CD4-positive, alpha-beta T cell treated with Interferon alpha-2 for 1 hour (primary cell): ENCODE results near the gene SYNE1.
A peak's percentile ranks its signal among the peaks of the same experiment; 100 is the strongest.

Source experiments
- DNase-seq, 2 donors: peaks; one replicate each; pipeline ENCODE4 v3.0.0-alpha.2; 2020 to 2022

Gene SYNE1

DNA sequence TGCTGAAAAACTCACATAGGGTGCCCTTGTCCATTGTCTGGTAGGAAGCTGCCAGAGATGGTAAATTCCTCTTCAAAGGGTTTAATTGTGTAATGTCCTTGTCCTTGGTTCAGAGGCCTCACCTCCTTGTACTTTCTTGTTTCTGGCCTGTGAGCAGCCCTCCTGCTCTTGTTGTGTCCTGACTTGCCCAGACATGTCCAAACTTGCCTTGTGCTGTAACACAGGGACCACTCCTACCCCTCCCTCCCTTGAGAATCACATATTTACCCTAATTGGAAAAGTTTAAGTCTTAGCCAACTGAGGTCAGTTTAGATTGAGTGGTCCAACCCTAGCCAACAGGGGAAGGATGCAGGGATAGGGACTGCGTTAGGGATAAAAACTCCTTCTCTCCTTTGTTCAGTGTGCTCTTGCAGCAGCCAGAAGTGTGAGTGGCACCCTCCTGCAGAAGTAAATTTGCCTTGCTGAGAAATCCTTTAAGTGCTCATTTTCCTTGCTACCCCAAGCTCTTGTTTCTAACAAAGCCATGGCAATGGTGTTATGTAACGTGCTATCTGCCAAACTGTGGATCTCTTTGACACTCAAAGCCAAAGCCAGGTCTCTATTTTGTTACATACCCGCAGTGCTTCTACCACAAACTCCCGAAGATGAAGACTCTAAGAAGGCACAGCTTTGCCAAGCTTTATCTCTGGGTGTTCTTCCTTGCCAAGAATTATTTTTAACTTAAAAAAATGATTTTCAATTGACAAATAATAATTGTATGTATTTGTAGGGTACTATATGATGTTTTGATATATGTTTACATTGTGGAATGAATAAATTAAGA, 415.1 kb downstream of the SYNE1 start:
- DNase-seq: no peak

DNA sequence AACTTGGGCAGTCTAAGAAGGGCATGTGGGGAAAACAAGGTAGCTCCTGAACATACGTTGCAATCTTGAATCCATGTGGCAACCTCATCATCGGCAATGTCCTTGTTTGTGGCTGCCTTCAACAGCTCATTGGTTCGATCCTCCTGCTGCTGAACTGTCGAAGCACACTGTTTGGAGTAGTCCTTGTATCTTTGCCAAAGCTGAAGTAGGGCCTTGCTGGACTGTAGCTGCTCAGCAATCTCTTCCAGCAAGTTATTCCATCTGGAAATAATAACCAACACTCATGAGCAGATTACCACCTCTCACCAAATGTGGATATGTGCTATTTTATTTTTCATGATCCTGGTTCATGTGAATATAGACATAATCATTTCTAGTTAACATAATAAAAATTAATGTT, 416.4 kb downstream of the SYNE1 start:
- DNase-seq: no peak

- no peak for DNase-seq
These were observed 418.3 kb downstream of the SYNE1 start for GRCh38 chr6:152218887-152219286.

DNA sequence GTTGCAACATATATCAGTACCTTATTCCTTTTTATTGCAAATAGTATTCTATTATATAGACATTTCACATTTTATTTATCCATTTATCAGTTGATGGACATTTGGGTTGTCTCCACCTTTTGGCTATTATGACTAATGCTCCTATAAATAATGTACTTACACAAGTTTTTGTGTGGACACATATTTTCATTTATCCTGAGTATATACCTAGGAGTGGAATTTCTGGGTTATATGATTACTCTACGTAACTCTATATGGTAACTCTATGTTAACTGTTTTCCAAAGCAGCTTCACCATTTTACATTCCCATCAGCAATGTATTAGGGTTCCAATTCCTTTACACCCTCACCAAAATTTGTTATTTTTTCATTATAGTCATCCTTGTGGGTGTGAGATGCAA, 424.7 kb downstream of the SYNE1 start:
- DNase-seq: no peak

- no peak for DNase-seq
These were observed 428.0 kb downstream of the SYNE1 start for GRCh38 chr6:152209211-152209610.

DNA sequence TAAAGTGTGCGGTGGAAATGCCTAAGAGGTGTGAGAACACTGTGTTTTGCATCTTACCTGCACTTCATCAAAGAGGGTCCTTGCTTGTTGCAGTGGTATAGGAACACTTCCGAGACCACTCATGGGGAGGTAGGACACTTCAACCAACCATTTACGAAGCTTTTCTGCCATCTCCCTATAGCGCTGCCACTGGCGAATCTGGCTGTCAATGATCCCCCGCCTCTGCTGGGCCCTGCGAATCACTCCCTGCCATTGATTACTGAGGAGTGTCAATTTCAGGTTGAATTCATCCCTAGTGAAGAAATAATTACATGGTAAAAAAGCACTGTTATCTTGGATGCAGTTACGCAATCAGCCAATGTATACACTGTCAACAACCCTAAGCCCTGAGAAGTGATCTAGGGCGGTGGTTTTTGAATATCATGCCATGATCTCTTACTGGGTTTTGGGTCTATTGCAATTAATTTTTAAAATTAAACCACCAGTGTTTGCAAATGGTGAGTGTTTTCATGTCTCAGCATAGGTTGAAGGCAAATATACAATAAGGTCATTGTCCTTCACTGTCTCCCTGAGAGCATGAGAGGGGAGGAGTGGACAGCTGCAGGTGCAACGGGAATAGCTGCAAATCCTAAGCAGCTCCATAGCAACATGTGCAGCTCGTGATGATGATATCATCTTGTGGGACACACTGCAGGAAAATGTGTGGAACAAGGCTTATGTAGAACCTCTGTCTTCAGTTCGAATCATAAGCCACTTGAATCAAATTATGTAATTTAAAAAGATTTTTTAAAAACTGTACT, 429.0 kb downstream of the SYNE1 start:
- DNase-seq: no peak

DNA sequence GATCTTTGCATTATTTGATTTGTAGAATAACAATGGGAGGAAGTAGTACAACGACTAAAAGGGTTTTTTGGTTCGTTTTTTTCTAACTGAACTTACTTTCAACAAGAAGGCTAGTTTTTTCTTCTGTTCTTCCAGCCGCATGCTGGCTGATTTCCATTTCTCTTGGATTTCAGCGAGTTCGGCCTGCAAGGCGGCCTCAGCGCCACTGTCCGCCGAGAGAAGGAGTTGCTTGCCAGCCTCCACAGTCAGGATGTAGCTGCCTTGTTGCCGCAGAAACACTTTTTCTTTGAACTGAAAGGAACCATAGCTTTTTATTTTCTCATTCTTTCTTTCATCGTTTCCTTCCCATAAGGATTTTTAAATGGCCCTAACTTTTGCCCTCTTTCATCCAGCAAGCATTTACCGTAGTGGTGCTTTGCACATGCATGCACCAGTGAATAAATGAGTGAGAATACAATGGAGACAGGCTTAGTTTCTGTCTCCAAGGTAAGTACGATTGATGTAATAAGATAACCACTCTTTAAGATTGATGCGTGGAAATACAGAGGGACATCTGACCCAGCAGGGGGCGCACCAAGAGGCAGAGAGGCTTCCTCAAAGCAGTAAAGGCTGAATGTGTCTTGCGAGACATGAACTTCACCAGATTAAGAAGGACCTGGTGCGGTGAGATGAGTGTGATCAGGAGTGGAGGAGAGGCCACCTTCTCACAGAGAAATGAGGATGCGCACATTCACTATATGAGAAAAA, 430.9 kb downstream of the SYNE1 start:
- DNase-seq: peak; percentile 12 to 52

GRCh38 chr6:152204591-152204990, 432.6 kb downstream of the SYNE1 start:
- DNase-seq: no peak

- no peak for DNase-seq
These were observed 436.0 kb downstream of the SYNE1 start for GRCh38 chr6:152201120-152201519.

DNA sequence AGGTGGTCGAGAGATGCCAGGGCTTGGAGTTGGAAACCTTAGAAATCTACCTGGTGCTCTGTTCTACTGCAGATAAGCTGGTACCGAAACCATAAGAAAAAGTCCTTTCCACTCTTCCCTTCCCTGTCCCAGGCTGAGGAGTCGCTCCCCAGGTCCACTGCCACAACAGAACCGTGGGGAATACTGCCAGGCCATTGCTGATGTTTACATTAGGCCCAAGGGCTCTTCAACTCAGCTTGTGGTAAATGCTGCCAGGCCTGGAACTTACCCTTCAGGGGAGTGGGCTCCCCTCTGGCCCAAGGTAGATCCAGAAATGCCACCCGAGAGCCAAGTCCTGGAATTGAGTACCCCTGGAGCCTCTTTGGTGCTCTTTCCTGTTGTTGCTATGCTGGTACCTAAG, 441.3 kb downstream of the SYNE1 start:
- DNase-seq: no peak

DNA sequence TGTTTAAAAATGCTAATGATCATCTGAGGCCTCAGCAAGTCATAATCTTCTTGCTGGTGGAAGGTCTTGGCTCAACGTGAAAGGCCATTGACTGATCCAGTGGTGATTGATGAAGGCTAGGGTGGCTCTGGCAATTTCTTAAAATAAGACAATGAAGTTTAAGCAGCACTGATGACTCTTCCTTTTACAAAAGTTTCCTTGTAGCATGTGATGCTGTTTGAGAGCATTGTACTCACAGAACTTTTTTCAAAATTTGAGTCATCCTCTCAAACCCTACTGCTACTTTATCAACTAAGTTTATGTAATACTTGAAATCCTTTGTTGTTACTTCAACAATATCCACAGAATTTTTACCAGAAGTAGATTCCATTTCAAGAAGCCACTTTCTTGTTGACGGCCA, 447.4 kb downstream of the SYNE1 start:
- DNase-seq: no peak

DNA sequence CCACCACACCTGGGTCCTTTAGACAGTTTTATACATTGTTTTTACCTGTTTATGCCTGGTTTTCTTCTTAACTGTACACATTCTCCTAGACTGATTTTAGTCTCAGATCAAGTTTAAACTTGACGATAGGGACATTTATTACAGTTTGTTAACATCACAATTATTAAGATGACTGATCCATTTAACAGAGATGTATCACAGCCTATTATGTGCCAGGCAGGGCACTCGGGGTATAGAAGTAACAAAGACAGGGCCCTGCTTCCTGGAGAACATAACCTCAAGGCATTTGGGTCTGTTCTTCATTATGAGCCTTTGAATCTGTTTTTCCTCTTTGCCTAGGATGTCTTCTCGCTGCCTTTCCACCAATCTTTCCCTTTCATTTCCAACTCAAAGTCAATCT, 449.2 kb downstream of the SYNE1 start:
- DNase-seq: no peak

- DNase-seq: no peak
These were observed 450.3 kb downstream of the SYNE1 start for GRCh38 chr6:152186840-152187239.

DNA sequence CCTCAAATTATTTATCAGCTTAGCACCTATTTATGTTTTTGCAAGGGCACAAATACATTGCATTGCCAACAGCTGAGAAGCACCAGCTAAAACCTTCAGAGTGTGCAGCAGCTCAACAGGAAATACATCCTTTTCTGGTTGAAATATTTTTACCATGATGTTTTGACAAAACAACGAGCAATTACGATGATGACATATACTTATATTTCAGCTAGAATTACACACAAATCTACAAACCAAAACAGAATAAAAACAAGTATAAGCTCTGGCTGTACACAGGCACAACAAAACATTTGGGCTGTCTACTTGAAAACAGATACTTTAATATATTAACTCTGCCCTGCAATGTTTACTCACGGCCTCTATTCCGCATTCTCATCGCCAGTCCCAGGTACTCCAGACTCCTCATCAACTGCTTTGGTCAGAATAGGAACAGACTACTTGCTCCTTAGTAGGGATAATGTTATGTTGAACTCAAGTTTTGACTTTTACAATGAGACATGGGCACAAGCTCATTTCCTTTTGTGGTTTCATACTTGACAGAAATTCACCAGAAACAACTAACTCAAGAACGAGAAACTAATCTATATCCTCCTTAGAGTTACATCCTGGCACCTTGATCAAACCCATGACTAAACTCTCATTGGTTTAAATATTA, 452.1 kb downstream of the SYNE1 start:
- peak in 1 of 2 donors; percentile 62 for DNase-seq

DNA sequence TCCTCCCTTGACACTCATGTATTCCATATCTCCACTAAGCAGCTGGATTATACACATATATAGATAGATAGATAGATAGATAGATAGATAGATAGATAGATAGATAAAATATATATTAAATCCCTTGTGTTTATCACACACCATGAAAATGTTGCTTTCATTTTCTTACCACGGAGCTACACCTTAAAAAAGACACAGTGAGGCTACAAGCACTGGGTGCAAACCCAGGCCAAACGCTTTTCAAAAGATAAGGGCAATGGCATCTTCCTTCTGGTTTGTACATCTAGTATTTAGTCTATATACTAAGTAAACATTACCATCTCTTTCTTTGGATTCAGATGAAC, 452.6 kb downstream of the SYNE1 start:
- DNase-seq: no peak

- no peak for DNase-seq
These were observed 456.6 kb downstream of the SYNE1 start for GRCh38 chr6:152180601-152181000.

GRCh38 chr6:152176268-152176667, 460.9 kb downstream of the SYNE1 start:
- DNase-seq: no peak

GRCh38 chr6:152173957-152174356, 463.2 kb downstream of the SYNE1 start:
- DNase-seq: no peak

DNA sequence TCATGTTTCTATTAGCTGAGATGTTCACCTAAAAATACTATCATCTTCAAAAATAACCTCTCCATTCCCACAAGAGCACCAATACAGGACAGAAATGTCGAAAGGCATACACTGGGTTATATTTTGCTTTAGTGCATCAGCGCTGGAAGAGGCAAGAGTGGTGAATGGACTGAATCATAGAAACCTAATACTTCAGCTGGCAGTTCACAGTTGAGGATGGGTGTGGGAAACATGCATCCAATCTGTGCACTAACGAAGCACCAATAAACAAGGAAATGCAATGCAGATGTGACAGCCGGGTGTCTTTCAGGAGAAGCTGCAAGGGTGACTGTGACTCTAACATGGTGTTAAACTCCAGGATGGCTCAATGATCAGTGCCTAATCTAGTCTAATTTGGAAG, 463.8 kb downstream of the SYNE1 start:
- no peak for DNase-seq

DNA sequence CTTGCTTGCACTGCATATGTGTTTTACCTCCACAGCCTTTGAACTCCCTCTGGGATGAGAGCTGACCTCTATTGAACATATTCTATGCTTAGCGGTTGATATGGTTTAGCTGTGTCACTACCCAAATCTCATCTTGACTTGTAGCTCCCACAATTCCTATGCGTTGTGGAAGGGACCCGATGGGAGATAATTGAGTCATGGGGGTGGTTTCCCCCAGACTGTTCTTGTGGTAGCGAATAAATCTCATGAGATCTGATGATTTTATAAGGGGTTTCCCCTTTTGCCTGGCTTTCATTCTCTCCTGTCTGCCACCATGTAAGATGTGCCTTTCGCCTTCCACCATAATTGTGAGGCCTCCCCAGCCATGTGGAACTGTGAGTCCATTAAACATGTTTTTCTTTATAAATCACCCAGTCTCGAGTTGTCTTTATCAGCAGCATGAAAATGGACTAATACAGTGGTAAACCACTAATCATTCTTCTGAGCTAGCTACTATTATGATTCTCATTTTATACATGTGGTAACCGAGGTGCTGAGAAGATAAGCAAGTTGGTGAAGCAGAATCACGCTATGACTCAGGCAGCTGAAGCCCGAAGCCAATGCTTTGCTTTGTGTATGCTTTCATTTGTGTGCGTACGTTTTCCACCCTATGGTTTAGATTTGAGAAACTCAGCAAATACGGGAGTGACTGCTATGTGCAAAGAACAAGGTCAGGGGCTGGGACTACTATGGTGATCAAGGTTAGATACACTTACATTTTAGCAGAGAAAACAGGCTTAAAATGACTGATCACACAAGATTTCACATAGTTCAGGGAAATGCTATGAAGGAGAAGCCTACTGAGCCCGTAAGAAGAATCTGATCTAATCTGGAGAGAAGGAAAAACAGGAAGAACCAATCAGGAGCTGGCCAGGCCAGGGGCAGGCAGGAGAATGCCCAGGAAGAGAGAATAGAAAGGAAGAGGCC, 466.2 kb downstream of the SYNE1 start:
- DNase-seq: peak; percentile 23 to 65

GRCh38 chr6:152170313-152170701, 466.9 kb downstream of the SYNE1 start:
- no peak for DNase-seq
